Head of caudate nucleus (tissue), 42 donors: ENCODE measurements around the gene IFITM2.
"Not testable (repeated sequence)": the region's sequence is repeated elsewhere in the genome, so short reads cannot be mapped to it uniquely, and the experiment has no call there.

Experiments
- DNase-seq, 42 donors: peaks; one replicate each; pipeline versions ENCODE4 v3.0.0 to v3.0.0-alpha.2; 2020 to 2021; ENCODE audit warnings: mixed read lengths in 7 of 42
- intact Hi-C: fragments of 100-400 bp; cut with DNase I; formaldehyde crosslinking; loops from one replicate; pipeline ENCODE4 v1.15.0; 2022

IFITM2 gene

DNA sequence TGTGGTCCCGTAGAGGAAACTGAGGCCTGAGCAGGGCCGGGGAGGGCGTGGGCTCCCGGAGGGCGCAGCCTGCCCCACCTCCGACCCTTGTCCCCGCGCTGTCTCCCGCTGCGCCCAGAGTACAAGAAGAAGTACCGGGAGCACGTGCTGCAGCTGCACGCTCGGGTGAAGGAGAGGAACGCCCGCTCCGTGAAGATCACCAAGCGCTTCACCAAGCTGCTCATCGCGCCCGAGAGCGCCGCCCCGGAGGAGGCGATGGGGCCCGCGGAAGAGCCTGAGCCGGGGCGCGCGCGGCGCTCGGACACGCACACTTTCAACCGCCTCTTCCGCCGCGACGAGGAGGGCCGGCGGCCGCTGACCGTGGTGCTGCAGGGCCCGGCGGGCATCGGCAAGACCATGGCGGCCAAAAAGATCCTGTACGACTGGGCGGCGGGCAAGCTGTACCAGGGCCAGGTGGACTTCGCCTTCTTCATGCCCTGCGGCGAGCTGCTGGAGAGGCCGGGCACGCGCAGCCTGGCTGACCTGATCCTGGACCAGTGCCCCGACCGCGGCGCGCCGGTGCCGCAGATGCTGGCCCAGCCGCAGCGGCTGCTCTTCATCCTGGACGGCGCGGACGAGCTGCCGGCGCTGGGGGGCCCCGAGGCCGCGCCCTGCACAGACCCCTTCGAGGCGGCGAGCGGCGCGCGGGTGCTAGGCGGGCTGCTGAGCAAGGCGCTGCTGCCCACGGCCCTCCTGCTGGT lies 27.5 kb upstream of the IFITM2 start:
- intact Hi-C loops = no loop called here
- DNase-seq = peak in 7 of 42 donors; percentile 3 to 41 (median 11)

DNA sequence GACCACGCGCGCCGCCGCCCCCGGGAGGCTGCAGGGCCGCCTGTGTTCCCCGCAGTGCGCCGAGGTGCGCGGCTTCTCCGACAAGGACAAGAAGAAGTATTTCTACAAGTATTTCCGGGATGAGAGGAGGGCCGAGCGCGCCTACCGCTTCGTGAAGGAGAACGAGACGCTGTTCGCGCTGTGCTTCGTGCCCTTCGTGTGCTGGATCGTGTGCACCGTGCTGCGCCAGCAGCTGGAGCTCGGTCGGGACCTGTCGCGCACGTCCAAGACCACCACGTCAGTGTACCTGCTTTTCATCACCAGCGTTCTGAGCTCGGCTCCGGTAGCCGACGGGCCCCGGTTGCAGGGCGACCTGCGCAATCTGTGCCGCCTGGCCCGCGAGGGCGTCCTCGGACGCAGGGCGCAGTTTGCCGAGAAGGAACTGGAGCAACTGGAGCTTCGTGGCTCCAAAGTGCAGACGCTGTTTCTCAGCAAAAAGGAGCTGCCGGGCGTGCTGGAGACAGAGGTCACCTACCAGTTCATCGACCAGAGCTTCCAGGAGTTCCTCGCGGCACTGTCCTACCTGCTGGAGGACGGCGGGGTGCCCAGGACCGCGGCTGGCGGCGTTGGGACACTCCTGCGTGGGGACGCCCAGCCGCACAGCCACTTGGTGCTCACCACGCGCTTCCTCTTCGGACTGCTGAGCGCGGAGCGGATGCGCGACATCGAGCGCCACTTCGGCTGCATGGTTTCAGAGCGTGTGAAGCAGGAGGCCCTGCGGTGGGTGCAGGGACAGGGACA lies 26.7 kb upstream of the IFITM2 start:
- peak in 7 of 42 donors; percentile 5 to 41 (median 13) for DNase-seq

DNA sequence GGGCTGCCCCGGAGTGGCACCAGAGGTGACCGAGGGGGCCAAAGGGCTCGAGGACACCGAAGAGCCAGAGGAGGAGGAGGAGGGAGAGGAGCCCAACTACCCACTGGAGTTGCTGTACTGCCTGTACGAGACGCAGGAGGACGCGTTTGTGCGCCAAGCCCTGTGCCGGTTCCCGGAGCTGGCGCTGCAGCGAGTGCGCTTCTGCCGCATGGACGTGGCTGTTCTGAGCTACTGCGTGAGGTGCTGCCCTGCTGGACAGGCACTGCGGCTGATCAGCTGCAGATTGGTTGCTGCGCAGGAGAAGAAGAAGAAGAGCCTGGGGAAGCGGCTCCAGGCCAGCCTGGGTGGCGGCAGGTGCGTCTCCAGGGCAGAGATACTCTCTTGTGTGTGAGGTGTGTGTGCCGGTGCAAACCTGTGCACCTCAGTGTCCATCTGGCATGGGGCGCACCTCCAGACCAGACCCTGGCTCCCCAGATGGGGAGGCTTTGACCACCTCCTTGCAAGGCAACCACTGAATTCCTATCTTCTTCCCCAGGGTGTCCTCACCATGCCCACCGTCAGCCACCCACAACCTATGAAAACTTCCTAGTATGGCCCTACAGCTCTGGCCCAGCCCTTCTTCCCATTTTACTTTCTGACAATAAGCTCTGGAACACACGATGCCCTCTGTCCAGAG lies 26.0 kb upstream of the IFITM2 start:
- DNase-seq = peak in 6 of 42 donors; percentile 1 to 29 (median 6)
- intact Hi-C loops = no loop called here

More for the DNA sequence above, 26.7 kb upstream of the IFITM2 start:
- intact Hi-C loops = no loop called here

DNA sequence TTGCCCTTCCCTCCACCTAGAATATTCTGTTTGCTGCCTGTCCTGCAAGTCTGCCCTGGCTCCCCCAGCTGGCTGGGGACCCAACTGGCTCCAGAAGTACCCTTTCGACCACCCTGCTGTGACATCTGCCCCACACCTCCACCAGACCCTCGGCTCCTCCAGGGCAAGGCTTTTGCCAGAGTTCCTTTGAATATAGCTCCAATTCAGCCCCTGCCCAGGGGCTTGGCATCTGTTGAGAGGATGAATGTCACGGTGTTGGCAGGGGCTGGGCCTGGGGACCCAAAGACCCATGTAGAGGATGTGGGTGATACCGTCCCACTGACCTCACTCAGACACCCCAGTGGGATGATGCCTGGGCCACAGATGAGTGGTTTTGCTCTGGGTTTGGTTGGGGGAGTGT lies 25.4 kb upstream of the IFITM2 start:
- peak in 5 of 42 donors; percentile 3 to 17 (median 5) for DNase-seq
- intact Hi-C loops = no loop called here

DNA sequence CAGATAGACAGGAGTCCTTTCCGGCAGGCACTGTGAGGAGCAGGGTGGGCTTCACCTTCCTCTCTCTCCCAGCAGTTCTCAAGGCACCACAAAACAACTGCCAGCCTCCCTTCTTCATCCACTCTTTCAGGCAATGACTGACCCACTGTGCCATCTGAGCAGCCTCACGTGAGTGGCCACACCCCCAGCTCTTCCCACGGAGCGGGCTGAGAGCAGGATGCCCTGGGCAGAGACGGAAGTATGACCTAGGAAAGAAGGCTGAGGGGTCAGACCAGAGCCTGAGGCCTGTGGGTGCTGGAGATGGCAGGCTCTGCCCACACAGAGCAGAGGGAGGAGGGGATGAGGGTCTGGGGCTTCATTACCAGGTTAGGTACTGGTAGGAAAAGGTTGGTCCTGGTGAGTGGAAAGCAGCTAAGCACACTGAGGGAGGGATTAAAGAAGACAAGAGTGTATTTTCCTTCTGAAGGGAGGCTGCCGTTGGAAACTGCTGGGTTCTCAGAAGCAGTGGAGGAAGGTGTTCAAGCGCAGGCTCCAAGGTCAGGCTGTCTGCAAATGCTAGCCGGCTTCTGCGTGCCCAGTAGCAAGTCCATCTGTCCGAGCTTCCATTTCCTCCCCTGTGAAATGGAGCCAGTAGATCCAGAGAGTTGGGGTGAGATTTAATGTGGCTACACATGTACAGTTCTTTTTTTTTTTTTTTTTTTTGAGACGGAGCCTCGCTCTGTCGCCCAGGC lies 24.8 kb upstream of the IFITM2 start:
- DNase-seq = peak in 6 of 42 donors; percentile 2 to 22 (median 2)
- intact Hi-C loops = no loop called here

DNA sequence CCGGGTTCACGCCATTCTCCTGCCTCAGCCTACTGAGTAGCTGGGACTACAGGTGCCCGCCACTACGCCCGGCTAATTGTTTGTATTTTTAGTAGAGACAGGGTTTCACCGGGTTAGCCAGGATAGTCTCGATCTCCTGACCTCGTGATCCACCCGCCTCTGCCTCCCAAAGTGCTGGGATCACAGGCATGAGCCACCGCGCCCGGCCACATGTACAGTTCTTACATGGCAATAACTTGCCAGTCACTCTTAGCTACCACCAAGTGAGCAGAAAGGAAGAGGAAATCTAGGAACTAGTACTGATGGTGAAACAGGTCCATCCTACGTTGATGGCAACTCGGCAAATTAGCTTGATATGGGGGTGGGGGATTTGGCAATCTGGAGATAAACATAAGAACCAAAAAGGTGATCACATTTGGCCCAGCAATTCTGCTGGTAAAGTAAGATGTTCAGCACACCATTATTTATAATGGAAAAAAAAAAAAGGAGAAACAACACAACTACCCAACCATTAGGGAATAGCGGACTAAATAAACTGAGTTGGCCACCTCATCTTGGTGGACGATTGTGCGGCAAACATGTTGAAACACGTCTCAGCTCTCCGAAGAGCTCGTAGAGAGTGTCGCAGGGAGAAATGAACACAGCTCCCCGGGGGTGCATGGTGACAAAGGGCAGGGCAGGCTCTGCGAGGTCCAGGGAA lies 24.1 kb upstream of the IFITM2 start:
- intact Hi-C loops = no loop called here
- DNase-seq = peak in 3 of 42 donors; percentile 0 to 14 (median 11)

DNA sequence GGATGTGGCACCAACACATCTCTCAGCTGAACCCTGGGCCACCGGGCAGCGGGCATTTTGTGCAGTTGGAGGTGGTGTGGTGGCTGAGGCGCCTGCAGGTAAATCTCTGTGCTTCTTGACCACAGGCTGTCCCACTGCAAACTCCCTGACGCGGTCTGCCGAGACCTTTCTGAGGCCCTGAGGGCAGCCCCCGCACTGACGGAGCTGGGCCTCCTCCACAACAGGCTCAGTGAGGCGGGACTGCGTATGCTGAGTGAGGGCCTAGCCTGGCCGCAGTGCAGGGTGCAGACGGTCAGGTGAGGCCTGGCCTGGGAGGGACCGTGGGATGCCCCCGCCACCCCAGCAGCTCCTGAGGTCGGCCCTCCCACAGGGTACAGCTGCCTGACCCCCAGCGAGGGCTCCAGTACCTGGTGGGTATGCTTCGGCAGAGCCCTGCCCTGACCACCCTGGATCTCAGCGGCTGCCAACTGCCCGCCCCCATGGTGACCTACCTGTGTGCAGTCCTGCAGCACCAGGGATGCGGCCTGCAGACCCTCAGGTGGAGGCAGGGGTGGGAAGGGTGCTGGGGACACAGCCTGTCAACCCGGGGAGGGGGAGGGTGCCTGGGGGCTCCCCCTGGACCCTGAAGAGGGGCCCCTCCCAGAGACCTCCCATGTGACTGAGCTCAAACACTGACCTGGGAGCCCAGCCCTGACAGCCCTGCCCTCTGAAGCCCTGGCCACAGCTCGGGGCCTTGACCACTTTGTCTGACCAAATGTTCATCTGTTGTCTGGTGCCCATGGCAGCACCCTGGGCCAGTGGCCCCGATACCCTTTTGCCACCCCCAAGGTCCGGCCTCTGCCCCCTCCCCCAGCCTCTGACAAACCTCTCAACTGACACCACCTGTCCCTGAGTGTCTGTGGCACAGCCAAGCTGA lies 23.3 kb upstream of the IFITM2 start:
- intact Hi-C loops = no loop called here
- DNase-seq = peak in 8 of 42 donors; percentile 1 to 33 (median 10)

DNA sequence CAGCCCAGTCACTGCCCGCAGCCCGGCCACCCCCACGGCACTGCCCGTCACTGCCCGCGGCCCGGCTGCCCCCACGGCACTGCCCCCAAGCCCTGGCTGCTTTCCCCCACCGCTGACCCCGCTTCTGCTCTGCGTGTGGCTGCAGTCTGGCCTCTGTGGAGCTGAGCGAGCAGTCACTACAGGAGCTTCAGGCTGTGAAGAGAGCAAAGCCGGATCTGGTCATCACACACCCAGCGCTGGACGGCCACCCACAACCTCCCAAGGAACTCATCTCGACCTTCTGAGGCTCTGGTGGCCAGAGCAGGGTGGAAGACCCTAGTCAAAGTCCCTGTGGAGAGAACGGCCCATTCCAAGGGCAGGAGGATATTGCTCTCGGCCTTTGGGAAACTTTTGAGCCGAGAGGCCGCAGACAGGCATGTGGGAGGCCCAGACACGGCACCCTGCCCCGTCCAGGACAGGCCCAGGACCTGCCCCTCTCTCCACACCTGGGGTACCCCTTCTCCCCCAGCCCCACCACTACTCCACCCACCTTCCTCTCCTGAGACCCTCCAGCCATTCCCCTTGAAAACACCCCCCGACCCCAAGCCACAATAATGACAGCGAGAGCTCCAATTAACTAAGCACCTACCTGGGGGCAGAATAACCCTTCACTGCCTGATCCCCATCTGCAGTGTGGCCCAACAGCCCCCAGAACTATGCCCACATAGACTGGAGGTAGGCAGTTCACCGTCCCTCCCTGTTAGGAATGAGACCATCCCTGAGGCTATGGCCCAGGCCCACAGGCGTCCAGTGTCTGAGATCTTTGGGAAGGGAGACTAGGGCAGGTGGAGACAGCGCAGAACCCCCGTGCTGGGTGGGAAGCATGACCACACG lies 22.4 kb upstream of the IFITM2 start:
- DNase-seq = peak in 8 of 42 donors; percentile 1 to 30 (median 7)
- intact Hi-C loops = no loop called here

DNA sequence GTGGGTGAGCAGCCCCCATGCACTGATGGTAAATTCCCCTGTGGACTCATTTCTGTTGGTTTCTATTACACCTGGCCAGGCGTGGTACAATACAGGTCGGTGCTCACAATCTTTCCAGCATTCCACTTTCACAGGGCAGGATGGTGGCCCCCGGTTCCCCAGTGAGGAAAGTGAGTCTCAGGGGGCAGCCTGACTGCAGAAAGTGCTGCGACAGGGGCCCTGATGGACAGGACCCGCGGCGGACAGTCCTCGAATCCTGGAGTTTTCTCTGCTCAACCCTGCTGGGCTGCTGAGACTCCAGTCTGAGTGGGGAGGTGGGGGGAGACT lies 21.8 kb upstream of the IFITM2 start:
- intact Hi-C loops = no loop called here
- DNase-seq = peak in 3 of 42 donors; percentile 2 to 20 (median 13)

DNA sequence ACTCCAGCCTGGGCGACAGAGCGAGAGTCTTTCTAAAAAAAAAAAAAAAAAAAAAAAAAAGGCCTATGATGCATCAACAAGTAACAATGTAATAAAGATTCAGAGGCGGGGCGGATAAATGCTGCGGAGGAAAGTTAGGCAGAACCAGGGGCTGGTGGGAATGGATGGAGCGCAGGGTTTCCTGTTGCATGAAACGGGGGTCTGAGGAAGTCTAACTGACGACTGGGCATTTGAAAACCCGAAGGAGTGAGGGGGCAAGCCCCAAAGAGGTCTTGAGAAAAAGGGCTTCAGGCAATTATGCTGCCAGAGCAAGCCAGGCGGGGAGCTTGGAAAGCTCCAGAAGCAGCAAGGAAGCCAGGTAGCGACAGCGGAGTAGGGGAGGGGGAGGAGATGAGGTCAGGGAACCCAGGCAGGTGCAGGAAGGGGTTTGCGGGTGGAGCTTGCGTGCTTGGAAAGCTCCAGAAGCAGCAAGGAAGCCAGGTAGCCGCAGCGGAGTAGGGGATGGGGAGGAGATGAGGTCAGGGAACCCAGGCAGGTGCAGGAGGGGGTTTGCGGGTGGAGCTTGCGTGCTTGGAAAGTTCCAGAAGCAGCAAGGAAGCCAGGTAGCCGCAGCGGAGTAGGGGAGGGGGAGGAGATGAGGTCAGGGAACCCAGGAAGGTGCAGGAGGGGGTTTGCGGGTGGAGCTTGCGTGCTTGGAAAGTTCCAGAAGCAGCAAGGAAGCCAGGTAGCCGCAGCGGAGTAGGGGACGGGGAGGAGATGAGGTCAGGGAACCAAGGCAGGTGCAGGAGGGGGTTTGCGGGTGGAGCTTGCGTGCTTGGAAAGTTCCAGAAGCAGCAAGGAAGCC lies 20.4 kb upstream of the IFITM2 start:
- intact Hi-C loops = not testable (repeated sequence)
- peak in 5 of 42 donors; percentile 1 to 28 (median 9) for DNase-seq

DNA sequence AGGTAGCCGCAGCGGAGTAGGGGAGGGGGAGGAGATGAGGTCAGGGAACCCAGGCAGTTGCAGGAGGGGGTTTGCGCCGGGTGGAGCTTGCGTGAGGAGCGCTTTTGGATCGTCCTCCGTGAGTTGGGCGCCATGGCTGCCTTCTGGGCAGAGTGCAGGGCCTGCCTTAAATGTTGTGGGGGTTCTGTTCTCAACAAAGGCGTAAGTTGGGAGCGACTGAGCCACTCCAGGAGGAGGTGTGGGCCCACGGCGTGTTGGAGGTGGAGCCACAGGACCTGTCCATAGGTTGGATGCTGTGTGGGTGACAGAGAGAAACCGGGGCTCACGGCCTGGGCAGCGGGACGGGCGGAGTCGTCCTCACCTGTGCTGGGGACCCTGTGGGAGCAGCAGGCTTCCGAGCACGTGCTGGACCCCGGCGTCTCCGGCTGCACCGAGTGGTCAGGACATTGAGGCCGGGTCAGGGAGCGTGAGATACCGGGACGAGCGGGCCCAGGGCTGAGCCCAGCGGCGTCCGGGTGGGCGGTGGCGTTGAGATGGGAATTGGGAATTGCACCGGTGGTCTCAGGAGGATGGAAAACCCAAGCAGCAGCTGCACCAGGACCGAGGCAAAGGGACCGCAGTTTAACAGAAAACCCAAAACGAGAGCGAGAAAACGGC lies 19.7 kb upstream of the IFITM2 start:
- DNase-seq = peak in 5 of 42 donors; percentile 1 to 26 (median 13)
- intact Hi-C loops = no loop called here

DNA sequence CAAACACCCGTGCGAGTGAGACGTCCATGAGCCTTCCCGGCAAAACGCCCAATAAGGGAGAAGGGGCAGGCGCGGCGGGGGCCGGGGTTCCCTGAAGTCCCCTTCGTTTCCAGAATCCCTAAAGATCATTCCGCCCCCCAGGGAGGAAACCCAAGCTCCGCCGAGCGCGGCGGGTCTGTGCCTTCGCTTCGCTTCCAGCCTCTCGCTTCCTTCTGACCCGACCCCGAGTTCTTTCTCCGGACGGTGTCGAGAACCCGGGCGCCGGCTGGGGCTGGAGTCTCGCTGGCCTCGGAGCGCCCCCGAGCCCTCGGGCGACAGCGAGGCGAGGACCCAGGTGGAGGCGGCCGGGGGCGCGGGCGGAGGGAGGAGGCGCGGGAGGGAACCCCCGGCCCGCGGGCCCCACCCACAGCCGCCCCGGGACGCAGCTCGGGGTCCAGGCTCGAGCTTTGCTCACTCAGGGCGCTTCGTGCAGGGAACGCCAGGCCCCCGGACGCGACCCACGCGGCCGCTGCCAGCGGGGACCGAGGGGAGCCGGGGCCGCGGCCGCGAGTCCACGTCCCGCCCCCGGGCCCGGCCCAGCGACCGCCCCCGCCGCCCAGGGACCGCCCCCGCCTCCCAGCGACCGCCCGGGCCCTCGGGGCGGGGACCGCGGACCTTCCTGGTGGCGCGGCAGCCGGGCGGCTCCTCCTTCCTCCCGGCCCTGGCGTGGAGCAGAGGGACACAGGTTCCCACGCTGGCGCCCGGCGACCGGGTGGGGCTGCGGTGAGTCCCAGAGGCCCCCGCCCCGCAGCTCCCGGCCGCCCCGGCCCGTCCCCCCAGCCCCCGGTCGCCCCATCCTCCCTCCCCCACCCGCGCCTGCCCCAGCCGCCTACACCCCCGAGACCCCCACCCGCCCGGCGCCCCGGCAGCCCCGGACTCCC lies 18.9 kb upstream of the IFITM2 start, which contains the start of gene PGGHG:
Gene PGGHG, plus strand, starts transcription at position 649 of the 920 bp plus-strand sequence. CDS start 691 bp downstream, outside the sequence.
- peak in 20 of 42 donors; percentile 0 to 61 (median 35) for DNase-seq
- intact Hi-C loops = no loop called here

DNA sequence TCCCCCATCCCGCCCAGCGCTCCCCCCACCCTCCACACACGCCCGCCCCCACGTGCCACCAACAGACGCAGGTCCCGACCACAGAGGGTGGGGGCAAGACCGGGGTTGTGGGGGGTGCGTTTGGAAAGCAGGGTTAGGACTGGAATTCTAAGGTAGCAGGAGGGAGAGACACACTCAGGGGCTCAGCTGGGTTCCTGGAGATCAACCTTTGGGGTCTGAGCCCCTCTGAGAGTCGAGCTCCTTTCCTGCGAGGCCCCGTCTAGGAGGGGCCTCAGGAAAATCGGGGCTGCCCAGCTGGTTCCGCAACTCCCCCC lies 18.3 kb upstream of the IFITM2 start:
- no peak for DNase-seq
- intact Hi-C loops = no loop called here
